ENCODE data around the gene MAP1LC3C. TPM values are rescaled to one million over a fixed set of nuclear protein-coding genes. Genes with fewer than 3 reads are reported as not detected.

MAP1LC3C gene
- total RNA-seq = not detected in 2 replicates

GRCh38 chr1:241999026-241999425, at the start of gene MAP1LC3C:
Gene MAP1LC3C, minus strand, starts transcription at chr1:241999098. Its CDS starts 90 bp downstream, at chr1:241999008.

GRCh38 chr1:241957692-241958494, 41.0 kb downstream of the MAP1LC3C start, which contains the start of gene BECN2:
Gene BECN2, plus strand, starts transcription at chr1:241957767. Its CDS starts 0 bp downstream, at chr1:241957767.

Other genes starting within 250 kb of the MAP1LC3C start
- 0.36 and 0.68 TPM in 2 replicates for gene EXO1, start 150.9 kb downstream of the MAP1LC3C start, total RNA-seq
- not detected in 2 replicates for gene BECN2, start 41.3 kb downstream of the MAP1LC3C start, total RNA-seq